Right lobe of liver (tissue), 6 donors: ENCODE results near the gene CHPF. TPM values are rescaled to one million over a fixed set of nuclear protein-coding genes. Genes with fewer than 3 reads are reported as not detected.

Experiments
- ATAC-seq, 4 donors: fragments of 200-7000 bp; cut with Tn5 transposase; one replicate each; pipeline ENCODE4 v1.9.1; 2020; ENCODE audit warnings: mild to moderate bottlenecking in 4 of 4, moderate library complexity in 4 of 4
- DNase-seq, 3 donors: peaks; one replicate each; pipeline ENCODE4 v3.0.0-alpha.2; 2020
- H3K27ac ChIP-seq, 3 donors: fragments of 200-600 bp; one replicate each; pipeline ENCODE4 v1.8.0; 2022
- H3K27me3 ChIP-seq, 2 donors: fragments of 200-600 bp; one replicate each; pipeline ENCODE4 v1.8.0; 2022
- H3K36me3 ChIP-seq, 4 donors: fragments of 200-600 bp; sonication (generic) in 1 of 4; one replicate each; pipeline versions ENCODE4 v1.5.1 to v1.8.0; 2017 to 2022; ENCODE audit warnings: control low read depth in 1 of 4
- H3K4me1 ChIP-seq, 4 donors: fragments of 200-600 bp; sonication (generic) in 1 of 4; one replicate each; pipeline versions ENCODE4 v1.5.1 to v1.8.0; 2017 to 2022; ENCODE audit warnings: control low read depth in 1 of 4
- H3K4me3 ChIP-seq, 3 donors: fragments of 200-600 bp; one replicate each; pipeline ENCODE4 v1.8.0; 2022
- H3K9me3 ChIP-seq, 4 donors: fragments of 200-600 bp; sonication (generic) in 1 of 4; one replicate each; pipeline versions ENCODE4 v1.5.1 to v1.8.0; 2017 to 2022; ENCODE audit warnings: control low read depth in 1 of 4
- POLR2A ChIP-seq: fragments of 450-650 bp; IDR thresholded peaks from one replicate; pipeline ENCODE4 v1.6.1; 2017; ENCODE audit warnings: antibody characterized with exemption, mild to moderate bottlenecking
- WGBS: methylation state at CpG from one replicate; pipeline ENCODE4 v1.1.6; 2018; ENCODE audit warnings: low coverage, low lambda C conversion rate; ENCODE audit not compliant: insufficient coverage; ENCODE audit errors: missing lambda C conversion rate; 5-methylcytosine and 5-hydroxymethylcytosine counted together
- intact Hi-C, 2 donors: fragments of 100-400 bp; cut with DNase I; formaldehyde crosslinking; loops; one replicate each; pipeline versions ENCODE4 v1.11.2 to v1.14.1; 2022
- total RNA-seq, 6 experiments: library from RNA; depleted of rRNA in 2 of 6; stranded (reverse); fragments of >200 nt in 2 of 6; fragmentation: NEBNext Ultra II Directional in 3 of 6; extraction: Animal tissue kit (Norgen Biotek cat#: 25700) in 3 of 6; gene quantifications; one replicate each; pipeline versions ENCODE4 v1.1.0 to v1.2.4, GENCODE V29; 2016 to 2023
- TF ChIP-seq, protein P1 (sequence below), 4 donors: fragments of 200-600 bp in 3 of 4; fragments of 450-650 bp in 1 of 4; IDR thresholded peaks; one replicate each; pipeline versions ENCODE4 v1.5.1 to v1.8.0; 2016 to 2022; ENCODE audit warnings: antibody characterized with exemption in 4 of 4, mild to moderate bottlenecking in 2 of 4
- donor health status: DM: no; HTN: yes; CAD: no.
- donor health status: DM: no; HTN: no; CAD: no.
- donor health status: DM: no; HTN: no; CAD: no.
- donor health status: DM: no; HTN: yes; CAD: no.
- donor health status: DM: no; HTN: yes; CAD: no.

Gene CHPF
- total RNA-seq, 6 experiments from 2014 or later = 33.2 to 183 (median 39.6) TPM

DNA sequence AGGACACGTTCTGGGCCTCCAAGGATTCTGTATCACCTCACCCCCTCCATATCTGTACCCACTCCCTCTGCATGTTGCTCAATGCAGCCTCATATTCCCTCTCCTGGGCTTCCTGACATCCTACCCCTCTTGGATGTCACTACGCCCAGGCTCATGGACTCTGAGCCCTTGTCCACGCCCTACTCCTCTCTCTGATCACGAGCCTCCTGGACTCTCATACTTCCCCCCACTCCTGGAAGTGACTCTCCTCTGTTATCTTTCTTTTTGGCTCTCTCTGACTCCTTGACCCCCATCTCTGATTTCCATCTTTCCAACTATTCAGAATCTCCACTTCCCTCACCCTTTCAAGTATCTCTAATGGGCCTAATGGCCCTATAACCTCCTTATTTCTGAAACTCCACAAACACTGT is 2.3 kb upstream of the CHPF start:
- H3K27me3 ChIP-seq = no peaks in the 10 kb centered on the region
- no peak for ATAC-seq
- no peak overlapping the region for H3K27ac ChIP-seq
- peaks cover 0 to 18% (median 5%) of the 10 kb centered on the region in 4 donors for H3K4me1 ChIP-seq
- no peak for DNase-seq
- intact Hi-C loops = no loop called here
- H3K36me3 ChIP-seq = no peaks in the 10 kb centered on the region
- no peaks in the 10 kb centered on the region for H3K9me3 ChIP-seq
- WGBS = 54% methylated on average over 3 of the region's 4 CpGs
- H3K4me3 ChIP-seq = no peak overlapping the region
- TF ChIP-seq, protein P1, sequence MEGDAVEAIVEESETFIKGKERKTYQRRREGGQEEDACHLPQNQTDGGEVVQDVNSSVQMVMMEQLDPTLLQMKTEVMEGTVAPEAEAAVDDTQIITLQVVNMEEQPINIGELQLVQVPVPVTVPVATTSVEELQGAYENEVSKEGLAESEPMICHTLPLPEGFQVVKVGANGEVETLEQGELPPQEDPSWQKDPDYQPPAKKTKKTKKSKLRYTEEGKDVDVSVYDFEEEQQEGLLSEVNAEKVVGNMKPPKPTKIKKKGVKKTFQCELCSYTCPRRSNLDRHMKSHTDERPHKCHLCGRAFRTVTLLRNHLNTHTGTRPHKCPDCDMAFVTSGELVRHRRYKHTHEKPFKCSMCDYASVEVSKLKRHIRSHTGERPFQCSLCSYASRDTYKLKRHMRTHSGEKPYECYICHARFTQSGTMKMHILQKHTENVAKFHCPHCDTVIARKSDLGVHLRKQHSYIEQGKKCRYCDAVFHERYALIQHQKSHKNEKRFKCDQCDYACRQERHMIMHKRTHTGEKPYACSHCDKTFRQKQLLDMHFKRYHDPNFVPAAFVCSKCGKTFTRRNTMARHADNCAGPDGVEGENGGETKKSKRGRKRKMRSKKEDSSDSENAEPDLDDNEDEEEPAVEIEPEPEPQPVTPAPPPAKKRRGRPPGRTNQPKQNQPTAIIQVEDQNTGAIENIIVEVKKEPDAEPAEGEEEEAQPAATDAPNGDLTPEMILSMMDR (IDR thresholded peaks at IDR 0.05) = no peak

DNA sequence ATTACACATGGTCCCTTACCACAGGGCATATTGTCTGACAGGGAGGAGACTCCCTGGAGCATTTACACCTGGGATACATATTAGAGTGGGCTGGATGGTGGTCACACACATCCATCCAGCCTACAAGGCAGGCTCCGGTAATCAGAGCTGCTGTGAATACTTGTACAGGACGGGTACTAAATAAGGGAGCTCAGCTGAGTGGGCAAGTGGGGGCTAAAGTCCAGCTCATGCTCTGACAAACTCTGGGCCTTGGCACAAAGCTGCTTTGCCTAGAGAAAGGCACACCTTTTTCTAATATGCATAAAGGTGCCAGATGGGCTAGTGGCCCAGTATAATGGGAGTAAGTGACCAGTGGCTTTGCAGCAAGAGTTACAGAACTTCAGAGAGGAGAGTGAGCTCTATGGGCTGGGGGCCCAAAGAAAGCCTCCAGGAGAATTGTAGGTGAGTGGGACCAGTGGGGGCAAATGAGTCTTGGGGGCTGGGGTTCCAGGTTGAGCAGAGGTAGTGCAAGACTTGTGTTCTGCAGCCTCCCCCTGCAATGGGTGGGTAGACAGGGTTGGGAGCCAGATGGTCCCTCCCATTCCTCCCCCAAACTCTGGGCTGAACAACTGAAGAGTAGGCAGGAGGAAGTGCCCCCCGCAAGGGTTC is 1.8 kb upstream of the CHPF start:
- DNase-seq = no peak
- TF ChIP-seq, protein P1 (IDR thresholded peaks at IDR 0.05) = no peak
- TF ChIP-seq POLR2A = no peak
- intact Hi-C loops = no loop called here
- Histone ChIP-seq H3K9me3 (no peaks in the 10 kb centered on the region), H3K27ac (no peak overlapping the region), H3K36me3 (no peaks in the 10 kb centered on the region), H3K4me3 (no peak overlapping the region), H3K27me3 (no peaks in the 10 kb centered on the region), H3K4me1 (peaks cover 0 to 18% (median 5%) of the 10 kb centered on the region in 4 donors)
- 40% methylated on average over 2 of the region's 3 CpGs for WGBS
- no peak for ATAC-seq

DNA sequence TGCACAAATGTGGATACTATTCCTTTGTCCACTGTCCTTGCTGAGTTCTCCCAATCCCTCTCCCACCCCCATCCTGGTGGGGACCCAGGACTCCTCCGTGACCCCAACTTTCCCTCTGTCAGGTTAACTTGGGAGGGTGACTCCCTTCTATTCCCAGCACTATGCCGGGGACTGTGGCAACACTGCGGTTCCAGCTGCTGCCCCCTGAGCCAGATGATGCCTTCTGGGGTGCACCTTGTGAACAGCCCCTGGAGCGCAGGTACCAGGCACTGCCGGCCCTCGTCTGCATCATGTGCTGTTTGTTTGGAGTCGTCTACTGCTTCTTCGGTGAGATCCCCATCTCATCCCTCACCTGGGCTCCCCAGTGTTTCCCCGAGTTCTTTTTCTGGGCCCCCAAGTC is 958 bp upstream of the CHPF start:
- no peaks in the 10 kb centered on the region for H3K9me3 ChIP-seq
- DNase-seq = no peak
- H3K27me3 ChIP-seq = no peaks in the 10 kb centered on the region
- no peaks in the 10 kb centered on the region for H3K36me3 ChIP-seq
- ATAC-seq = no peak
- H3K4me1 ChIP-seq = peaks cover 0 to 18% (median 5%) of the 10 kb centered on the region in 4 donors
- no peak overlapping the region for H3K27ac ChIP-seq
- peak overlapping the region in 1 of 3 donors; percentile 89 for H3K4me3 ChIP-seq
- 31% methylated on average over 6 of the region's 9 CpGs for WGBS
- no peak for TF ChIP-seq POLR2A
- TF ChIP-seq, protein P1 (IDR thresholded peaks at IDR 0.05) = no peak
- intact Hi-C loops = no loop called here

DNA sequence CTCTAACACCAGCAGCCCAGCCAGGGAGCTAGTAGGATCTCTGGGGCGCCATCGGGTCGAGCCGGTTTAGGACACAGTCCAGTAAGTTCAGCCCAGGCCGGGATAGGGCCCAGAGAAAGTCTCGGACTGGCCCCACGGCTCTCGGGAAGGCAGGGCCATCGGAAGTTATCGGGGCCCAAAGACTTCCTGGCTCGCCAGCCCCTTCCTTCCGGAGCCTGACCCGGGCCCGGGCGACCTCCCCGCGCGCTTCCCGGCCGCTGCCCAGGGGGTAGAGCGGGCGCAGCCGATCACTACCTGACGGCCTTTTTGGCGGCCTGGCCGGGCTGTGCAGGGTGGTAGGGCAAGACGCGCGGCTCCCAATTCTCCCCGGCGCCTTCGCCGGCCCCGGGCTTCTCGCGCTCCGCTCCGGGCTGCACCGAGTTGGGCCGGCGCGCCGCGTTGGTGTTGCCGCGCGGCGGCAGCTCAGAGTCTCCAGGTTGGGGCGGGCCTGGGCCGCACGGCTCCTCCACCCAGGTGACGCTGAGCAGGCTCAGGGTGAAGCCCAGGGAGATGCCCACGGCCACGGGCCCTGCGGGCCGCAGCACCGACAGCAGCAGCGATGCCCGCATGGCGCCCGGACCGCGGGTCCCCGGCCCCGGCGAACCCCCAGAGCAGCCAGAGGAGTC is 546 bp downstream of the CHPF start:
- Histone ChIP-seq H3K4me1 (peaks cover 0 to 18% (median 5%) of the 10 kb centered on the region in 4 donors), H3K36me3 (no peaks in the 10 kb centered on the region), H3K27me3 (no peaks in the 10 kb centered on the region), H3K27ac (peak overlapping the region; percentile 50 to 88 (median 79)), H3K9me3 (no peaks in the 10 kb centered on the region), H3K4me3 (peak overlapping the region; percentile 72 to 89 (median 78))
- WGBS = 0% methylated on average over 2 of the region's 66 CpGs
- DNase-seq (peak in 1 of 3 donors; percentile 37), ATAC-seq (peak; percentile 8 to 51 (median 34))
- TF ChIP-seq POLR2A = no peak
- TF ChIP-seq, protein P1 (IDR thresholded peaks at IDR 0.05) = no peak
- intact Hi-C loops = no loop called here
